WTC11 (cell line): ENCODE data around the gene SYMPK. TPM values are rescaled to one million over a fixed set of nuclear protein-coding genes. Genes with fewer than 3 reads are reported as not detected.
A peak's percentile ranks its signal among the peaks of the same experiment; 100 is the strongest.

Experiments used
- ATAC-seq: fragments of 200-7000 bp; cut with Tn5 transposase; 2 replicates; pipeline ENCODE4 v1.10.0; 2021; ENCODE audit warnings: mild to moderate bottlenecking, moderate library complexity
- CTCF ChIA-PET: fragments of 300-600 bp; sonication (Branson Sonifier 250); formaldehyde crosslinking; loops from one replicate; lab custom pipeline; 2021; ENCODE audit warnings: antibody characterized with exemption; lab: Charles Lee
- POLR2A ChIA-PET: fragments of 350-600 bp; sonication (Branson Sonifier 250); formaldehyde crosslinking; loops from one replicate; lab custom pipeline; 2021; ENCODE audit warnings: antibody characterized with exemption; lab: Charles Lee
- DNase-seq: peaks from one replicate; pipeline ENCODE4 v3.0.0; 2021; ENCODE audit warnings: low spot score
- H3K27ac Mint-ChIP-seq: 2 replicates; pipeline ENCODE4 v1.8.0; 2021; ENCODE audit warnings: mixed read lengths
- H3K27me3 Mint-ChIP-seq: 2 replicates; pipeline ENCODE4 v1.8.0; 2021; ENCODE audit warnings: low read depth, mild to moderate bottlenecking, moderate library complexity, mixed read lengths
- H3K36me3 Mint-ChIP-seq: 2 replicates; pipeline ENCODE4 v1.8.0; 2021; ENCODE audit warnings: mixed read lengths
- H3K4me1 Mint-ChIP-seq: 2 replicates; pipeline ENCODE4 v1.8.0; 2022; ENCODE audit warnings: mixed read lengths
- H3K4me3 Mint-ChIP-seq: 2 replicates; pipeline ENCODE4 v1.8.0; 2021; ENCODE audit warnings: mild to moderate bottlenecking, moderate library complexity, mixed read lengths
- H3K9me3 Mint-ChIP-seq: 2 replicates; pipeline ENCODE4 v1.8.0; 2021; ENCODE audit warnings: mixed read lengths
- ELF4 ChIP-seq: sonication (generic); formaldehyde crosslinking; IDR thresholded peaks from 2 replicates; pipeline ENCODE4 v1.8.1; 2022; ENCODE audit warnings: low read depth, mild to moderate bottlenecking, moderate library complexity, missing genetic modification reagents
- ERG ChIP-seq: fragments of 250-450 bp; sonication (Bioruptor Pico); IDR thresholded peaks from 2 replicates; pipeline ENCODE4 v1.8.0; 2021; ENCODE audit warnings: mild to moderate bottlenecking
- ETV6 ChIP-seq: sonication (generic); formaldehyde crosslinking; IDR thresholded peaks from 2 replicates; pipeline ENCODE4 v1.8.1; 2022; ENCODE audit warnings: mild to moderate bottlenecking, missing genetic modification reagents
- GTF2I ChIP-seq: fragments of 250-450 bp; sonication (Bioruptor Pico); conservative IDR thresholded peaks from 2 replicates; pipeline ENCODE4 v1.4.0; 2021; ENCODE audit warnings: mild to moderate bottlenecking
- MAX ChIP-seq: sonication (generic); formaldehyde crosslinking; IDR thresholded peaks from 2 replicates; pipeline ENCODE4 v1.8.0; 2022; ENCODE audit warnings: mild to moderate bottlenecking, missing genetic modification reagents
- MYBL2 ChIP-seq: sonication (generic); formaldehyde crosslinking; IDR thresholded peaks from 2 replicates; pipeline ENCODE4 v1.8.1; 2023; ENCODE audit warnings: mild to moderate bottlenecking, moderate library complexity, missing genetic modification reagents
- NFATC4 ChIP-seq: fragments of 250-450 bp; sonication (Bioruptor Pico); IDR thresholded peaks from 2 replicates; pipeline ENCODE4 v1.9.0; 2021; ENCODE audit warnings: mild to moderate bottlenecking
- OVOL2 ChIP-seq: fragments of 250-450 bp; sonication (Bioruptor Pico); IDR thresholded peaks from 2 replicates; pipeline ENCODE4 v1.9.0; 2021; ENCODE audit warnings: mild to moderate bottlenecking, borderline replicate concordance
- PRRX2 ChIP-seq: fragments of 250-450 bp; sonication (Bioruptor Pico); IDR thresholded peaks from 2 replicates; pipeline ENCODE4 v1.8.0; 2021; ENCODE audit warnings: mild to moderate bottlenecking
- RELA ChIP-seq: sonication (generic); formaldehyde crosslinking; IDR thresholded peaks from 2 replicates; pipeline ENCODE4 v1.8.1; 2022; ENCODE audit warnings: missing genetic modification reagents, mild to moderate bottlenecking, borderline replicate concordance
- SOX15 ChIP-seq: fragments of 250-450 bp; sonication (Bioruptor Pico); IDR thresholded peaks from 2 replicates; pipeline ENCODE4 v1.9.0; 2021; ENCODE audit warnings: mild to moderate bottlenecking
- TEAD1 ChIP-seq: sonication (generic); formaldehyde crosslinking; IDR thresholded peaks from 2 replicates; pipeline ENCODE4 v1.8.0; 2022; ENCODE audit warnings: mild to moderate bottlenecking, missing genetic modification reagents
- TEAD4 ChIP-seq: sonication (generic); formaldehyde crosslinking; IDR thresholded peaks from 2 replicates; pipeline ENCODE4 v1.8.0; 2022; ENCODE audit warnings: mild to moderate bottlenecking, missing genetic modification reagents
- ZMAT4 ChIP-seq: fragments of 250-450 bp; sonication (Bioruptor Pico); IDR thresholded peaks from 2 replicates; pipeline ENCODE4 v1.9.0; 2021; ENCODE audit warnings: mild to moderate bottlenecking
- ZNF219 ChIP-seq: sonication (generic); formaldehyde crosslinking; IDR thresholded peaks from 2 replicates; pipeline ENCODE4 v1.8.0; 2023; ENCODE audit warnings: missing genetic modification reagents, mild to moderate bottlenecking, borderline replicate concordance
- ZNF232 ChIP-seq: sonication (generic); formaldehyde crosslinking; IDR thresholded peaks from 2 replicates; pipeline ENCODE4 v1.8.0; 2022; ENCODE audit warnings: mild to moderate bottlenecking, missing genetic modification reagents
- ZNF423 ChIP-seq: fragments of 250-450 bp; sonication (Bioruptor Pico); IDR thresholded peaks from 2 replicates; pipeline ENCODE4 v2.1.2; 2022; ENCODE audit warnings: mild to moderate bottlenecking, moderate library complexity
- ZNF671 ChIP-seq: fragments of 250-450 bp; sonication (Bioruptor Pico); IDR thresholded peaks from 2 replicates; pipeline ENCODE4 v1.8.0; 2021; ENCODE audit warnings: mild to moderate bottlenecking
- total RNA-seq: library from RNA; stranded (reverse); gene quantifications from 3 replicates; pipeline ENCODE4 v1.2.3, GENCODE V29; 2021
- TF ChIP-seq, protein P1 (sequence below): sonication (generic); formaldehyde crosslinking; IDR thresholded peaks from 2 replicates; pipeline ENCODE4 v1.8.1; 2023; ENCODE audit warnings: mild to moderate bottlenecking, moderate library complexity, missing genetic modification reagents
- TF ChIP-seq, protein P2 (sequence below): sonication (generic); formaldehyde crosslinking; IDR thresholded peaks from 2 replicates; pipeline ENCODE4 v1.8.1; 2023; ENCODE audit warnings: mild to moderate bottlenecking, missing genetic modification reagents, moderate library complexity
- TF ChIP-seq, protein P3 (sequence below): sonication (generic); formaldehyde crosslinking; IDR thresholded peaks from 2 replicates; pipeline ENCODE4 v1.8.1; 2022; ENCODE audit warnings: low read depth, mild to moderate bottlenecking, moderate library complexity, missing genetic modification reagents, borderline replicate concordance
- TF ChIP-seq, protein P4 (sequence below): sonication (generic); formaldehyde crosslinking; IDR thresholded peaks from 2 replicates; pipeline ENCODE4 v1.8.0; 2023; ENCODE audit warnings: missing genetic modification reagents, mild to moderate bottlenecking, borderline replicate concordance

Gene SYMPK
- total RNA-seq, 1 experiment from 2014 or later = 106 TPM

DNA sequence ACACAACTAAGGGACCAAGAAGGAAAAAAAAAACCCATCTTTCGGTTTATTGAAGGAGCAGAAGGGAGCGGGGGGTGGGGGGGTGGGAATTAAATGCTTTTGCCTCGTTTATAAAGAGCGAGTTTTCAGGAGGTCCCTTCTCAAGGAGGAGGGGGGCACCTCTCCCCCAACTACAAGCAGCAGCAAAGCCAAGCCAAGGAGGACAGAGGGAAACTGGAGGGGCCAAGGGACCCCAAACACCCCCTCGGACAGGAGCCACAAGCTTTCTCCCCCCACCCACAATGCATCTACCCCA lies 20.6 kb upstream of the SYMPK start:
- POLR2A ChIA-PET = no interaction called here
- CTCF ChIA-PET = interaction anchor here (0.5 to 8.5 kb wide), 4 partner anchors 19 to 102 kb away, joined by 4 to 212 read pairs (median 28); partner anchors contain the start of genes FOXA3, RSPH6A and SYMPK
- no peaks in the 10 kb centered on the region for H3K36me3 Mint-ChIP-seq

DNA sequence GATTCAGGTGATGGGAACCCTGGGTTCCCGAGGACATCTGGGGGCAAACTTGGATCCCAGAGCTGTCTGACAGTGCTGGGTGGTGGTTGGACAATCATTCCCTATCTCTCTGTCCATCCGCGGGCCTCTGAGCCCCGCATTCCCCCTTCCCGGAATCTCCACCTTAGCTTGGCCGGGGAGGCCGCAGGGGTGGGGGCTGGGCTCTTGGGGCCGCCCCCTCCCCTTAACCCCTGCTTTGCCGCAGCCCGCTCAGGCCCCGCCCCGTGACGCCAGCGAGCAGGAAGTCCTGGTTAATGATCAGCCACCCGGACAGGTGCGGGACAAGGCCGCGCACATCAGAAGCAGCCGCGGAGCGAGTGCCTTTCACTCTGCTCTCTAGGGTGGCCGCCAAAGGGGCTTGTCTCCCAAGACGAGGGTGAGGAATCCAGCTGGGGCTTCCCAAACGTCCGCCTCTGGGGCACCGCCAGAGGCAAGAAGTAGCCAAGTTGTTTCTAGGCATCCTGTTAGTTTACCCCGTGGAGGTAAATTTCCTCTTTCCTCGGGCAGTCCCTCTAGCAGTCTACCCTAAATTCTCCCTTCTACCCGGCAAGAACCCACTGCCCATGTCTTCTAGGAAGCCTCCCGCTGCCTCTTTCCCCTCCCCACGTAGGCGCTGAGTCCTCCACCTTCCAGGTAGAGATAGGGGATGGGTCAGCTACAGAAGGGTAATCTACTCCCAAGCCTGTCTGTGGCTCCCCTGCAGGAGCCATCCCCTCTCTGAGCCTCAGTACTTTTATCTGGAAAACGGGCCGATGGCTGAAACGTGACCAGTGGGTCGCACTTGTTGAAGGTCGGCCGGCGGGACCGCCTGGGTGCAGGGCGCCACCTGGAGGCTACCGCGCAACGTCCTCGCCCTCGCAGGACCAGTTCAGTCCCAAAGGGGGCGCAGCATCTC lies 20.0 kb upstream of the SYMPK start:
- ChIA-PET POLR2A (interaction anchor here (1.0 to 3.0 kb wide), 3 partner anchors 19 to 114 kb away, joined by 6 to 42 read pairs (median 6); partner anchors contain the start of genes FOXA3, SIX5 and SYMPK), CTCF (interaction anchor here (0.6 to 8.5 kb wide), 14 partner anchors 18 to 795 kb away, joined by 3 to 212 read pairs (median 5); partner anchors contain the start of genes CCDC61, DMWD, FOXA3 and MYPOP)
- no peaks in the 10 kb centered on the region for H3K27me3 Mint-ChIP-seq
- DNase-seq = peak; percentile 94
- H3K36me3 Mint-ChIP-seq = no peaks in the 10 kb centered on the region
- no peaks in the 10 kb centered on the region for H3K9me3 Mint-ChIP-seq
- peak overlapping the region; percentile 98 for H3K27ac Mint-ChIP-seq
- peak overlapping the region; percentile 76 for H3K4me3 Mint-ChIP-seq
- ATAC-seq = peak; percentile 33
- peaks cover 40% of the 10 kb centered on the region for H3K4me1 Mint-ChIP-seq
- TF ChIP-seq ZNF423 (CRISPR knock-in tag) = 0 out of 2 replicates have a peak, but pooled peaks have one; percentile 27
- TF ChIP-seq TEAD1 (CRISPR knock-in tag) = peak; percentile 80
- peak; percentile 88 for TF ChIP-seq ERG (CRISPR knock-in tag)
- peak; percentile 37; the same call in 1 of the 2 replicates for TF ChIP-seq MAX (CRISPR knock-in tag)
- peak; percentile 99 for TF ChIP-seq GTF2I (CRISPR knock-in tag)
- TF ChIP-seq, protein P1, sequence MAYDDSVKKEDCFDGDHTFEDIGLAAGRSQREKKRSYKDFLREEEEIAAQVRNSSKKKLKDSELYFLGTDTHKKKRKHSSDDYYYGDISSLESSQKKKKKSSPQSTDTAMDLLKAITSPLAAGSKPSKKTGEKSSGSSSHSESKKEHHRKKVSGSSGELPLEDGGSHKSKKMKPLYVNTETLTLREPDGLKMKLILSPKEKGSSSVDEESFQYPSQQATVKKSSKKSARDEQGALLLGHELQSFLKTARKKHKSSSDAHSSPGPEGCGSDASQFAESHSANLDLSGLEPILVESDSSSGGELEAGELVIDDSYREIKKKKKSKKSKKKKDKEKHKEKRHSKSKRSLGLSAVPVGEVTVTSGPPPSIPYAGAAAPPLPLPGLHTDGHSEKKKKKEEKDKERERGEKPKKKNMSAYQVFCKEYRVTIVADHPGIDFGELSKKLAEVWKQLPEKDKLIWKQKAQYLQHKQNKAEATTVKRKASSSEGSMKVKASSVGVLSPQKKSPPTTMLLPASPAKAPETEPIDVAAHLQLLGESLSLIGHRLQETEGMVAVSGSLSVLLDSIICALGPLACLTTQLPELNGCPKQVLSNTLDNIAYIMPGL = peak; percentile 81
- TF ChIP-seq ETV6 (CRISPR knock-in tag) = peak; percentile 37; the same call in 1 of the 2 replicates
- TF ChIP-seq ZNF232 (CRISPR knock-in tag) = peak; percentile 40; the same call in 1 of the 2 replicates
- TF ChIP-seq ZMAT4 = peak; percentile 77
- no peak for TF ChIP-seq MYBL2 (CRISPR knock-in tag)
- 0 out of 2 replicates have a peak, but pooled peaks have one; percentile 76 for TF ChIP-seq PRRX2 (CRISPR knock-in tag)
- TF ChIP-seq TEAD4 = no peak
- TF ChIP-seq, protein P2, sequence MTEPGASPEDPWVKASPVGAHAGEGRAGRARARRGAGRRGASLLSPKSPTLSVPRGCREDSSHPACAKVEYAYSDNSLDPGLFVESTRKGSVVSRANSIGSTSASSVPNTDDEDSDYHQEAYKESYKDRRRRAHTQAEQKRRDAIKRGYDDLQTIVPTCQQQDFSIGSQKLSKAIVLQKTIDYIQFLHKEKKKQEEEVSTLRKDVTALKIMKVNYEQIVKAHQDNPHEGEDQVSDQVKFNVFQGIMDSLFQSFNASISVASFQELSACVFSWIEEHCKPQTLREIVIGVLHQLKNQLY (CRISPR knock-in tag) = no peak
- TF ChIP-seq ZNF671 (CRISPR knock-in tag) = peak; percentile 22; the same call in 1 of the 2 replicates
- no peak for TF ChIP-seq ELF4 (CRISPR knock-in tag)

More for the DNA sequence above, 20.6 kb upstream of the SYMPK start:
- TF ChIP-seq, protein P3, sequence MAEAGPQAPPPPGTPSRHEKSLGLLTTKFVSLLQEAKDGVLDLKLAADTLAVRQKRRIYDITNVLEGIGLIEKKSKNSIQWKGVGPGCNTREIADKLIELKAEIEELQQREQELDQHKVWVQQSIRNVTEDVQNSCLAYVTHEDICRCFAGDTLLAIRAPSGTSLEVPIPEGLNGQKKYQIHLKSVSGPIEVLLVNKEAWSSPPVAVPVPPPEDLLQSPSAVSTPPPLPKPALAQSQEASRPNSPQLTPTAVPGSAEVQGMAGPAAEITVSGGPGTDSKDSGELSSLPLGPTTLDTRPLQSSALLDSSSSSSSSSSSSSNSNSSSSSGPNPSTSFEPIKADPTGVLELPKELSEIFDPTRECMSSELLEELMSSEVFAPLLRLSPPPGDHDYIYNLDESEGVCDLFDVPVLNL = no peak
- no peak for TF ChIP-seq OVOL2 (CRISPR knock-in tag)
- TF ChIP-seq RELA (CRISPR knock-in tag) = no peak
- TF ChIP-seq ZNF219 (CRISPR knock-in tag) = no peak
- TF ChIP-seq NFATC4 = no peak
- no peak for TF ChIP-seq SOX15 (CRISPR knock-in tag)
- TF ChIP-seq, protein P4, sequence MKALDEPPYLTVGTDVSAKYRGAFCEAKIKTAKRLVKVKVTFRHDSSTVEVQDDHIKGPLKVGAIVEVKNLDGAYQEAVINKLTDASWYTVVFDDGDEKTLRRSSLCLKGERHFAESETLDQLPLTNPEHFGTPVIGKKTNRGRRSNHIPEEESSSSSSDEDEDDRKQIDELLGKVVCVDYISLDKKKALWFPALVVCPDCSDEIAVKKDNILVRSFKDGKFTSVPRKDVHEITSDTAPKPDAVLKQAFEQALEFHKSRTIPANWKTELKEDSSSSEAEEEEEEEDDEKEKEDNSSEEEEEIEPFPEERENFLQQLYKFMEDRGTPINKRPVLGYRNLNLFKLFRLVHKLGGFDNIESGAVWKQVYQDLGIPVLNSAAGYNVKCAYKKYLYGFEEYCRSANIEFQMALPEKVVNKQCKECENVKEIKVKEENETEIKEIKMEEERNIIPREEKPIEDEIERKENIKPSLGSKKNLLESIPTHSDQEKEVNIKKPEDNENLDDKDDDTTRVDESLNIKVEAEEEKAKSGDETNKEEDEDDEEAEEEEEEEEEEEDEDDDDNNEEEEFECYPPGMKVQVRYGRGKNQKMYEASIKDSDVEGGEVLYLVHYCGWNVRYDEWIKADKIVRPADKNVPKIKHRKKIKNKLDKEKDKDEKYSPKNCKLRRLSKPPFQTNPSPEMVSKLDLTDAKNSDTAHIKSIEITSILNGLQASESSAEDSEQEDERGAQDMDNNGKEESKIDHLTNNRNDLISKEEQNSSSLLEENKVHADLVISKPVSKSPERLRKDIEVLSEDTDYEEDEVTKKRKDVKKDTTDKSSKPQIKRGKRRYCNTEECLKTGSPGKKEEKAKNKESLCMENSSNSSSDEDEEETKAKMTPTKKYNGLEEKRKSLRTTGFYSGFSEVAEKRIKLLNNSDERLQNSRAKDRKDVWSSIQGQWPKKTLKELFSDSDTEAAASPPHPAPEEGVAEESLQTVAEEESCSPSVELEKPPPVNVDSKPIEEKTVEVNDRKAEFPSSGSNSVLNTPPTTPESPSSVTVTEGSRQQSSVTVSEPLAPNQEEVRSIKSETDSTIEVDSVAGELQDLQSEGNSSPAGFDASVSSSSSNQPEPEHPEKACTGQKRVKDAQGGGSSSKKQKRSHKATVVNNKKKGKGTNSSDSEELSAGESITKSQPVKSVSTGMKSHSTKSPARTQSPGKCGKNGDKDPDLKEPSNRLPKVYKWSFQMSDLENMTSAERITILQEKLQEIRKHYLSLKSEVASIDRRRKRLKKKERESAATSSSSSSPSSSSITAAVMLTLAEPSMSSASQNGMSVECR (CRISPR knock-in tag) = no peak
- Mint-ChIP-seq H3K27ac (peak overlapping the region; percentile 98), H3K4me1 (peaks cover 37% of the 10 kb centered on the region), H3K9me3 (no peaks in the 10 kb centered on the region), H3K27me3 (no peaks in the 10 kb centered on the region), H3K4me3 (peak overlapping the region; percentile 76)
- DNase-seq (no peak), ATAC-seq (no peak)
